CD14-positive monocyte (primary cell): ENCODE results near the gene VAMP4. TPM values are rescaled to one million over a fixed set of nuclear protein-coding genes. Genes with fewer than 3 reads are reported as not detected.

Experiments
- DNase-seq, 3 donors: peaks; one replicate each; pipeline ENCODE4 v3.0.0-alpha.2; 2011 to 2022
- H2AFZ ChIP-seq: 2 replicates; pipeline ENCODE4 v1.6.0; 2012; ENCODE audit warnings: mild to moderate bottlenecking, low read depth, low read length, inconsistent platforms; ENCODE audit not compliant: insufficient read depth, poor library complexity, severe bottlenecking
- H3K27ac ChIP-seq, 2 donors: 1 replicate in 1 of 2; 2 replicates in 1 of 2; pipeline ENCODE4 v1.5.1; 2012 to 2013; ENCODE audit warnings: low read length in 2 of 2, control low read depth in 1 of 2, inconsistent platforms in 1 of 2, low read depth in 1 of 2, mild to moderate bottlenecking in 1 of 2
- H3K27me3 ChIP-seq, 2 donors: one replicate each; pipeline versions ENCODE4 v1.6.0 to v1.6.1; 2011 to 2013; ENCODE audit warnings: low read length in 2 of 2; ENCODE audit not compliant: control insufficient read depth in 2 of 2, insufficient read depth in 2 of 2
- H3K36me3 ChIP-seq, 2 donors: replicated peaks in 1 of 2; 1 replicate in 1 of 2; 2 replicates in 1 of 2; pipeline versions ENCODE4 v1.5.1 to v1.6.1; 2012 to 2013; ENCODE audit warnings: low read length in 2 of 2, control low read depth in 1 of 2, inconsistent platforms in 1 of 2, mild to moderate bottlenecking in 1 of 2; ENCODE audit not compliant: insufficient read depth in 2 of 2, control insufficient read depth in 1 of 2
- H3K4me1 ChIP-seq, 2 donors: 1 replicate in 1 of 2; 2 replicates in 1 of 2; pipeline versions ENCODE4 v1.5.1 to v1.6.1; 2012 to 2013; ENCODE audit warnings: low read length in 2 of 2, control low read depth in 1 of 2, inconsistent platforms in 1 of 2, mild to moderate bottlenecking in 1 of 2, moderate library complexity in 1 of 2; ENCODE audit not compliant: insufficient read depth in 2 of 2, control insufficient read depth in 1 of 2
- H3K4me2 ChIP-seq: replicated peaks from 2 replicates; pipeline ENCODE3; 2012; ENCODE audit warnings: low read length, moderate library complexity, mild to moderate bottlenecking; ENCODE audit not compliant: poor library complexity, severe bottlenecking; ENCODE audit errors: extremely low read depth
- H3K4me3 ChIP-seq, 3 experiments: fragments of 200-600 bp in 1 of 3; sonication (generic) in 1 of 3; replicated peaks in 1 of 3; 1 replicate in 2 of 3; 2 replicates in 1 of 3; pipeline ENCODE4 v1.5.1; 2011 to 2013; ENCODE audit warnings: low read length in 3 of 3, mild to moderate bottlenecking in 3 of 3, control low read depth in 2 of 3, low read depth in 2 of 3, inconsistent platforms in 1 of 3, moderate library complexity in 1 of 3
- H3K79me2 ChIP-seq: 2 replicates; pipeline ENCODE4 v1.6.0; 2012; ENCODE audit warnings: mild to moderate bottlenecking, control low read depth, inconsistent platforms, low read length, moderate library complexity; ENCODE audit not compliant: insufficient read depth
- H3K9ac ChIP-seq: 2 replicates; pipeline ENCODE4 v1.6.0; 2017; ENCODE audit warnings: low read length, mild to moderate bottlenecking; ENCODE audit not compliant: insufficient read depth, poor library complexity, severe bottlenecking
- H3K9me3 ChIP-seq, 2 donors: replicated peaks in 1 of 2; 1 replicate in 1 of 2; 2 replicates in 1 of 2; pipeline versions ENCODE4 v1.5.1 to v1.6.1; 2012 to 2013; ENCODE audit warnings: low read length in 2 of 2, control low read depth in 1 of 2; ENCODE audit not compliant: control insufficient read depth in 1 of 2, insufficient read depth in 1 of 2
- H4K20me1 ChIP-seq: 2 replicates; pipeline ENCODE4 v1.6.0; 2012; ENCODE audit warnings: mild to moderate bottlenecking, low read length, control low read depth, moderate library complexity; ENCODE audit not compliant: insufficient read depth
- H3K27ac Mint-ChIP-seq, 7 donors: one replicate each; pipeline ENCODE4 v1.8.0; 2020; ENCODE audit warnings: mild to moderate bottlenecking in 7 of 7, mixed read lengths in 7 of 7, moderate library complexity in 6 of 7, inconsistent platforms in 2 of 7
- H3K27me3 Mint-ChIP-seq, 3 donors: one replicate each; pipeline ENCODE4 v1.8.0; 2021 to 2022; ENCODE audit warnings: low read depth in 3 of 3, mild to moderate bottlenecking in 3 of 3, mixed read lengths in 3 of 3, moderate library complexity in 3 of 3, inconsistent platforms in 1 of 3
- H3K36me3 Mint-ChIP-seq, 2 donors: one replicate each; pipeline ENCODE4 v1.8.0; 2020; ENCODE audit warnings: mixed read lengths in 2 of 2, inconsistent platforms in 1 of 2, mild to moderate bottlenecking in 1 of 2
- H3K4me1 Mint-ChIP-seq: one replicate; pipeline ENCODE4 v1.8.0; 2020; ENCODE audit warnings: mild to moderate bottlenecking, mixed read lengths
- H3K4me3 Mint-ChIP-seq, 2 donors: one replicate each; pipeline ENCODE4 v1.8.0; 2020; ENCODE audit warnings: mild to moderate bottlenecking in 2 of 2, mixed read lengths in 2 of 2, moderate library complexity in 1 of 2
- H3K9me3 Mint-ChIP-seq, 7 donors: one replicate each; pipeline ENCODE4 v1.8.0; 2020 to 2022; ENCODE audit warnings: mixed read lengths in 7 of 7, mild to moderate bottlenecking in 6 of 7, moderate library complexity in 6 of 7, inconsistent platforms in 2 of 7
- CTCF ChIP-seq: fragments of 200-600 bp; IDR thresholded peaks from one replicate; pipeline ENCODE4 v1.8.0; 2022; ENCODE audit warnings: antibody characterized with exemption, mild to moderate bottlenecking
- WGBS: methylation state at CpG from one replicate; pipeline ENCODE4 v1.1.5; 2013; ENCODE audit warnings: missing lambda C conversion rate; ENCODE audit not compliant: insufficient coverage; 5-methylcytosine and 5-hydroxymethylcytosine counted together
- intact Hi-C, 2 donors: fragments of 100-400 bp; cut with micrococcal nuclease; formaldehyde crosslinking; loops; one replicate each; pipeline versions ENCODE4 v1.15.0 to v1.15.1; 2023
- polyA plus RNA-seq, 3 donors: library from polyadenylated mRNA; depleted of rRNA in 1 of 3; unstranded in 2 of 3; stranded (reverse) in 1 of 3; fragments of 300-500 nt in 2 of 3; fragments of >200 nt in 1 of 3; fragmentation: Illumina TruSeq in 2 of 3; gene quantifications; 1 replicate in 2 of 3; 2 replicates in 1 of 3; pipeline ENCODE4 v1.2.3, GENCODE V29; 2012 to 2021

The VAMP4 gene
- polyA plus RNA-seq, 3 donors = 13.3 to 19.5 (median 18.8) TPM

GRCh38 chr1:171654201-171654941 is 87.5 kb downstream of the VAMP4 start:
- DNase-seq = no peak
- Histone ChIP-seq H3K9ac (no peak overlapping the region), H3K4me2 (no peak overlapping the region), H4K20me1 (no peaks in the 10 kb centered on the region), H3K27me3 (peaks cover 0 to 7% of the 10 kb centered on the region in 2 donors), H3K27ac (no peak overlapping the region), H3K79me2 (no peaks in the 10 kb centered on the region), H2AFZ (peak overlapping the region; percentile 73), H3K4me1 (peaks cover 4 to 7% of the 10 kb centered on the region in 2 donors), H3K9me3 (no peaks in the 10 kb centered on the region), H3K4me3 (no peak overlapping the region), H3K36me3 (no peaks in the 10 kb centered on the region)
- peak overlapping the region in 2 of 7 donors; percentile 0 to 1 for H3K27ac Mint-ChIP-seq
- peaks cover 8 to 11% (median 10%) of the 10 kb centered on the region in 3 donors for H3K27me3 Mint-ChIP-seq
- peaks cover 0 to 2% (median 0%) of the 10 kb centered on the region in 7 donors for H3K9me3 Mint-ChIP-seq
- WGBS = 53% methylated on average over 3 of the region's 8 CpGs
- no peaks in the 10 kb centered on the region for H3K36me3 Mint-ChIP-seq
- no peak for TF ChIP-seq CTCF
- H3K4me1 Mint-ChIP-seq = peaks cover 12% of the 10 kb centered on the region
- no peak overlapping the region for H3K4me3 Mint-ChIP-seq
- intact Hi-C loops = loop anchor here in 1 of 2 donors (10.0 kb wide), 1 partner anchor 330 kb away; no protein-coding TSS in a partner anchor

- intact Hi-C loops = loop anchor here in 1 of 2 donors (10.0 kb wide), 1 partner anchor 331 kb away; no protein-coding TSS in a partner anchor
- H3K4me3 Mint-ChIP-seq = no peak overlapping the region
- no peaks in the 10 kb centered on the region for H3K9me3 Mint-ChIP-seq
- no peaks in the 10 kb centered on the region for H3K36me3 Mint-ChIP-seq
- no peak overlapping the region for H3K27ac Mint-ChIP-seq
- H3K79me2 ChIP-seq = no peaks in the 10 kb centered on the region
- H2AFZ ChIP-seq = peak overlapping the region; percentile 14
- no peaks in the 10 kb centered on the region for H3K36me3 ChIP-seq
- H3K4me1 Mint-ChIP-seq = peaks cover 12% of the 10 kb centered on the region
- no peak overlapping the region for H3K4me3 ChIP-seq
- DNase-seq = no peak
- H3K4me2 ChIP-seq = no peak overlapping the region
- no peaks in the 10 kb centered on the region for H4K20me1 ChIP-seq
- H3K9me3 ChIP-seq = no peaks in the 10 kb centered on the region
- H3K27ac ChIP-seq = no peak overlapping the region
- no peak for TF ChIP-seq CTCF
- no CpG with 5 or more reads among the region's 1 CpG for WGBS
- H3K9ac ChIP-seq = no peak overlapping the region
- peaks cover 0 to 7% of the 10 kb centered on the region in 2 donors for H3K27me3 ChIP-seq
- peaks cover 4 to 7% of the 10 kb centered on the region in 2 donors for H3K4me1 ChIP-seq
- peaks cover 8 to 11% (median 10%) of the 10 kb centered on the region in 3 donors for H3K27me3 Mint-ChIP-seq
Measured at GRCh38 chr1:171653796-171654195, 88.1 kb downstream of the VAMP4 start.
